GM18868 (cell line): ENCODE data around the gene NXN.
"Not testable (repeated sequence)": the region's sequence is repeated elsewhere in the genome, so short reads cannot be mapped to it uniquely, and the experiment has no call there.

Experiments
- ATAC-seq: cut with Tn5 transposase; IDR thresholded peaks from one replicate; pipeline ENCODE4 v1.9.1; 2021; ENCODE audit warnings: mild to moderate bottlenecking, moderate library complexity; ENCODE audit not compliant: unreplicated experiment

Gene NXN

DNA sequence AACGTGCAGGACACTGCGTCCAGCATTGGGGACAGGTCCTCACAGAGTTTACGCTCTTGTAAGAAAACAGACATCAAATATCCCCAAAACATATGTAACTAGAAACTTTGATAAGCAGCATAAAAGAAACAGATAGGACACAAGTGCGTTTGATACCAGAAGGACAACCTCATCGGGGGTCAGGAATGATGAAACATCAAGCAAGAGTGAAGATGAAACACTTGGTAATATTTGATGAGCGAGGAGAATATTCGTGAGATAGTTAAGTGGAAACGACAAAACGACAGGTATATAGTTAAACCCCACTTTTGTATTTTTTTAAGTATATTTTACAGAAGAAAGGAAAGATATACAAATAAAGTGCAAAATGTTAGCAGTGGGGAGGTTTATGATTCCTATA, 55.9 kb downstream of the NXN start:
- no peak for ATAC-seq

DNA sequence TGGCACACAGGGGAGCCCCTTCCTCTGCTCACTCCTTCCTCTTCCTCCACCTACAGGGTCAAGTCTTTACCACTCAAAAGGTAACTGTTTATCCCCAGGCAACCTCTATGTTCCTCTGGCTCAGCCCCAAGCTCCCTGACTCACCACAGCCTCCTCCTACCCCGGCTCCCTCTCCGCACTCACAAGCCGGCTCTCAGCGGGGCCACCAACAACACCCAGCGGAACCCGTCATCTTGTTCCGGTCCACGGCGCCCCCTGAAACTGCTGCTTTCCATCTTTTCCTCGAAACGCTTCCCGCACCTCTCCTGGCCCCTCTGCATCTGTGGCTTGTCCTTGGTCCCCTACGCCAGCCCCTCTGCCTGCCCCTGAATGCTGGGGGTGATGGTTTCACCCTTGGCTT, 58.4 kb downstream of the NXN start:
- no peak for ATAC-seq

DNA sequence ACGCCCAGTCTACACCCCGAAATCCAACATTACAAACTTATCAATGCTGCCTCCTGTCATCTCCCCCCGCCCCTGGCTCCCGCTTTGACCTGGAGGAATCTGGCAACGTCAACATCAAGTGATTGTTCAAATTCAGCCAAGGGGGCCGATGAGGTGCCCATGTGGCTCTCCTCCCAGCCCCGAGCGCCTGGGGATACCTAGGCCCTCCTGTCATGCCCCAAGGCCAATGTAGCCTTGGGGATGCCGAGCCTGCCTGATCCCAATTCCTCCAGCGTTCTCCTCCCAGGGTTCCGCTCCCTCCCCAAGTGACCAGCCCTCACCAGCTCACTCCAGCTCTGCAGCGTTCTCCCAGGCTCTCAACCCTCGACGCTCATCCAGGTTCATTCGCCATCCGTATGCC, 59.4 kb downstream of the NXN start:
- no peak for ATAC-seq

DNA sequence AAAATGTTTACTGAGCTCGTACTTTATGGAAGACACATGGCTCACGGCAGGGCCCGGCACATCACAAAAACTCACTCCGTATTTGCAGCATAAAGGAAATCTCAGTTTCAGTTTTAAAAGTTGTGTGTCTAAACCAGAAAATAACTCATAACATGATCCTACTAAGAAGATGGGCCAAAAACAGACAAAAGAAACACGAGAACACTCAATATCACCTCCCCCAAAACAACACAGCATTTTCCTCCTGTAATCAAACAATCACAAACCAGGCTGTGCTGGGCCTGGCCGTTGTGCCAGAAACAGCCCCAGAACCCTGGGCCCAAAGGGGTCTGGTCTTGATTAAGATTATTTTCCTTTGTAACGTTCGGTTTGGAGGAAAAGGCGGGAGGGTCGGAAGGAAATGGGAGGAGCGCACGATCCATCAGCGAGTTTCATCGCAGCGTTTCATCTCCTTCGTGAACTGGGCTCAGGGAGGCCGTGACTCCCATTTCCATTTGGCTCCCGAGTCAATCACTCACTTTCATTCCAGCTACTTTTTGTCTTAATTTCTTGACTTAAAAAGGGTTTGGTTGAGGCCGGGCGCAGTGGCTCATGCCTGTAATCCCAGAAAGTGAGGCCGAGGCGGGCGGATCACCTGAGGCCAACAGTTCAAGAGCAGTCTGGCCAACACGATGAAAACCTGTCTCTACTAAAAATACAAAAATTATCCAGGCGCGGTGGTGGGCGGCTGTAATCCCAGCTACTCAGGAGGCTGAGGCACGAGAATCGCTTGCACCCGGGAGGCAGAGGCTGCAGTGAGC, 61.4 kb downstream of the NXN start:
- ATAC-seq = no peak

DNA sequence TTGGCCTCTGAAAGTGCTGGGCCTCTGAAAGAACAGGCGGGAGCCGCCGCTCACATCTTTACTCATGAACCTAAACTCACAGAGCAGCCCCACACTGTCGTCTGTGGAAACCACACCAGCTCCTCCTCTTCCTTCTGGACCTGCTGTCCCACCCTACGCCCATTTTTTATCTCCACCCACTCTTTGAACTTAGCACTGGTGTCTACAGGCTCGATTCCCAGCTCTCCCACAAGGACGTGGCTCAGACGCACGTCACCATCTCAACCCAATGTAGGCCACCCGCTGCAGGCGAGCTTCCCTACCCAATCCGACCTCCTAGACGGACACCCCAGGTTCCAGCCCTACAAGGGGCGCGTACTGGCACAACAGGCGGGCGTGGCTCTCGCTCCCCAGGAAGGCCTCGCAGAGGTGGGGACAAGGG, 62.2 kb downstream of the NXN start:
- ATAC-seq = no peak

DNA sequence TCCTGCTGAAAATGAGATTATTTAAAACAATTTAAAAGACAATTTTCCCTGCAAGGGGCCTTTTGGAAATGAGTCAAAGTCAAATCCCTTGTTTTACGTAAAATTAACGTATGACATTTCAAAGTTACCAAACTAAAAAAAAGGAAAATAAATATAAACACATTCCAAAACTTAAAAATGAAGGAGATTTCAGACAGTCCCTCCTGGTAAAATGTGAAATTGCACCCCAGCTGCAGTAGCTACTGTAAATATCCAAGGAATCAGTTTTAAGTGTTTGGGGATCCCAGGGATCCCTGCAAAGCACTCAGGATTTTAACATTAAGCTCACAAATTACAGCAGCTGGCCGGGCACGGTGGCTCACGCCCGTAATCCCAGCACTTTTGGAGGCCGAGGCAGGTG, 63.3 kb downstream of the NXN start:
- ATAC-seq = no peak

DNA sequence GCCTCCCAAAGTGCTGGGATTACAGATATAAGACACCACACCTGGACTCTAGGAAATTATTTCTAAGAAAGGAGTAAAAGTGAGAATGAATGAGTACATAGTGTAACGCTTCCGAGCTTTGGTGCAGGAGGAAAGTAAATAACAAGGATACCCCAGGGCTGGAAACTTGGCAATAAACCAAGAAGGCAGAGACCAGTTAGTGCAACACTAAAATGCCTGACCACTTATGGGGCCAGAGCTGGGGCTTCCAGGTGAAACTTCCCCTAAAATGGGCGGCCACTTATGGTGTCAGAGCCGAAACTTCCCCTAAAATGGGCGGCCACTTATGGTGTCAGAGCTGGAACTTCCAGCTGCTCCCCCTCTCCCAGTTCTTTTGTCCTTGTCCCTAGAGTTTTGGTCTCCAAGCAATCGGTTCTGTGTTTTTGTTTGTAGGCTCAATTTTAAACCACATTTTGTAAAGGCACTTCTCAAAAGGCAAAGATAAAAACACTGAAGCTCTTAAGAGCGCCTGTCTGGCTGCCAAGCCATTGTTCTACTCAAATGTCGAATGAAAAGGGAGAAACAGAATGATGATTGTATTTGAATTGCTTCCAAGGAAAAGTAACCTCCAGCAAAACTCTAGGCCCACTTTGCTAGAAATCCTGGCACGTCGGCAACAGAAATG, 63.9 kb downstream of the NXN start:
- ATAC-seq = no peak

DNA sequence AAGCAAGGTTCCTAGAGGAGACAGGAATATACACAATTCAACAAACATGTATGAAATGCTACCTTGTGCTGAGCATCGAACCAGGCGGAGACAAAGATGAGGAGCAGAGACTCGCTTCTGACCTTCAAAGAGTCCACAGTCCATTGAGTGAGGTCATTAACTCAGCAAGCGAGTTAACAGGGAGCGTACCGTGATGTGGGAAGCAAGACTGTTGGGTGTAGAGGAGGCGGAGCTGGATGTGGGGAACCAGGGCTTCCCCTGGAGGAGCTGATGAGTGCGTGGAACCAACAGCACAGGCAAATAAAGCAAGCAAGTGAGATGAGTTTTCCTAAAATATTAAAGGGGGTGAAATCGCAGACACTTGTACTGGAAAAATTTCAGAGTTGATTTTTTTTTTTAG, 65.0 kb downstream of the NXN start:
- ATAC-seq = no peak

DNA sequence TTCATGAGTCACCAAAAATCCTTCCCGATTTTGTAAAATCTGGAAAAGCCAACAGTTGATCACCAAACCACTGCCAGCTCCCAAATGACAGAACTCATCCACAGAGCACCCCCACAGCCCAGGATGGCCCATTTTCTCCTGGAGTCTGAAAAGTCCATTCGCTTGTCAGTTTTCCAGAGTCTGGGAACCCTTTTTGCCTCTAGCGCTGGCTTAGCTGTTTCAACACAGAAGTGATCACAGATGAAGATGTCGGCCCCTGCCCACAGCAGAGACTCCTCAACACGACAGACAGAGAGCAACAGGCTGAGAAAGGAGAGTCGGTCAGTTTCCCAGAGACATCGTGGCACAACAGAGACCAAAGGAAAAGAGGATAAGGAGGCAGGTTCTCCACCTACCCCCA, 66.4 kb downstream of the NXN start:
- ATAC-seq = no peak

DNA sequence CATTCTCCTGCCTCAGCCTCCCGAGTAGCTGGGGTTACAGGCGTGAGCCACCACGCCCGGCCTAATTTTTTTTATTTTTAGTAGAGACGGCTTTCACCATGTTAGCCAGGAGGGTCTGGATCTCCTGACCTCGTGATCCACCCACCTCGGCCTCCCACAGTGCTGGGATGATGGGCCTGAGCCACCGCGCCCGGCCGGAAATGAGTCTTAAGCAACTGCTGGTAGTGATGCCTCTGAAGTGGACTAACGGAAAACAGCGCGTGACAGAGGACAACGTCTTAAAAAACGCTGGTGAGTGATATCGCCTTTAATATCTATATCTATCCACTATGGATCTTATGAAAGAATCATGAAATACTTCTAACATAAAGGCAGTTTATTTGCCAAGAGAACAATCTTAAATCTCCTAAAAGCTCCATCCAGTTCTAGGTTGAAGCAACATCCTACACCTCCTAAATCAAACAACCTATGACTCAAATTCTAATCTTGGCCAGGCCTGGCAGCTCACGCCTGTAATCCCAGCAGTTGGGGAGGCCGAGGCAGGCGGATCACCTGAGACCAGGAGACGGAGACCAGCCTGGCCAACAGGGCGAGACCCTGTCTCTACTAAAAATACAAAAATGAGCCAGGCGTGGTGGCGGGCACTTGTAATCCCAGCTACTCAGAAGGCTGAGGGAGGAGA, 69.8 kb downstream of the NXN start:
- ATAC-seq = no peak

DNA sequence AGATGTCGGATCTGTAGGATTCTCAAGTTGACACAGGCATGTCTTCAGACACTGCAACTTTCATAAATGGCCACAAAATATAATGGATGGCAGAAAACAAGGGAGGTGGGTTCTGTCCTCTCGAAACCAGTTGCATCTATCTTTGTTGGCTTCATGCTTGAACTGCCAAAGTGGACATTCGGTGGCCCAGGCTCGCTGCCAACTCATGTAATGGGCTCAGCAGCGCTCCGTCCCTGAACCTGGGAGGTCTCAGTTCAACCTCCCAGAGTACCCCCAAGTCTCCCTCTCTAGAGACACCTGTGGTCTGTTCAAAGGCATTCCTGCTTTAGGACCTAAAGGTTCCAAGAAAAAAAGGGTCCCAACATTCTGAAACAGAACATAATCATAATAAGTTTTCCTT, 71.9 kb downstream of the NXN start:
- ATAC-seq = no peak

DNA sequence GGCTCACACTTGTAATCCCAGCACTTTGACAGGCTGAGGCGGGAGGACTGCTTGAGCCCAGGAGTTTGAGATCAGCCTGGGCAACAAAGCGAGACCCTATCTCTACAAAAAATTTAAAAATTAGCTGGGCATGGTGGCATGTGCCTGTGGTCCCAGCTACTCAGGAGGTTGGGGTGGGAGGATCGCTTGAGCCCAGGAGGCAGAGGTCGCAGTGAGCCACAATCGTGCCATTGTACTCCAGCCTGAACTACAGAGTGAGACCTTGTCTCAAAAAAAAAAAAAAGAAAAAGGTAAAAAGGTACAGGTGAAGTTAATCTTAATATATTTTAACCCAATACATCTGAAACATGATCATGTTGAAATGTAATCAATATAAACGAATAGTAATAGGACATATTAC, 73.9 kb downstream of the NXN start:
- not testable (repeated sequence) for ATAC-seq

DNA sequence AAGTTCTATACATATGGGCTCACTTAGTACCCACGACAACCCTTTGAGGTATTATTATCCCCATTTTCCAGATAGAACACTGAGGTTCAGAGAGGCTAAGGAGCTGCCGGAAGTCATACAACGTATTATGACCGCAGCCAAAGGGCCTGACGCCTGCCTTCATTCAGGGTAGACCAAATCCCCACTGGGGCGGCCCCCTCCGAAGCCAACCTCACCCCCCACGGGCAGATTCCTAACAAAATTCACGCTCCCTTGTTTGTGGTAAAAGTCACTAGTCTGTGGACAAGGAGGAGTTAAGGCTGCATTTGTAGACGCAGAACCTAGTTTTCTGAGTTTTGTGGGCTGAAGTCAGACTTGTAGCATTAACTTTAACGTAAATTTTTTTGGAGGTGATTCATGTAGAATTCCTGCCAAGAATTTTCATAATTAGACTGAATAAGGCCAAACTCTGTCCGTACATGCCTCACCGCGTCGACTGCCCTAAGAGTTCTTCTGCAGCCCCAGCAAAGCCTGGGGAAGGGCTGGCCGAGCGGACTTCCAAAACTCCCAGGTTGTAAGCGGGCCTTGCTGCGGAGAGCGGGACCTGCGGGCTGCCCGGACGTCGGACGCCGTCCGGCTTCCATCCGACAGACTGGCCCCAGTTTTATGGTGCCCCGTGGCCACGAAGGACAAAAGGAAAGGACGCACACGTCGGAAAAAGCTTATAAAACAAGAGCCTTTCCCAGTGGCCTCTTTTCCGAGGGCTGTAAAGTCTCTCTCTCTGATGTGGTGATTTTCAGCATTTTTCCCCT, 75.7 kb downstream of the NXN start:
- ATAC-seq = no peak

DNA sequence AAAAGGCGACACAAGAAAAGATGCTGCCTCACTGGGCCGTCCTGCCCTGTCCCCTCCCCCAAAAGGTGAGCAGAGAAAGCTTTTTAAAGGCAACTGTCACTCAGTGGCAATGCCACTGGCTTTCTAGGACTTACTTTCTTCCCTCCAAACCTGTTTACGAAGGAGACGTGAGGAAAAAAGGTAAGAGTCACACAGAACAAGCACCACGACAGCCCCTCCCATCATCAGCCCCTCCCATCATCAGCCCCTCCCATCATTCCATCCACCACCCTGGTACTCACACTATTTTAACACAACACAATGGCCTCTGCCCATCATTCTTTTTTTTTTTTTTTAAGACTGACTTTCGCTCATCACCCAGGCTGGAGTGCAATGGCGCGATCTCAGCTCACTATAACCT, 77.1 kb downstream of the NXN start:
- no peak for ATAC-seq

DNA sequence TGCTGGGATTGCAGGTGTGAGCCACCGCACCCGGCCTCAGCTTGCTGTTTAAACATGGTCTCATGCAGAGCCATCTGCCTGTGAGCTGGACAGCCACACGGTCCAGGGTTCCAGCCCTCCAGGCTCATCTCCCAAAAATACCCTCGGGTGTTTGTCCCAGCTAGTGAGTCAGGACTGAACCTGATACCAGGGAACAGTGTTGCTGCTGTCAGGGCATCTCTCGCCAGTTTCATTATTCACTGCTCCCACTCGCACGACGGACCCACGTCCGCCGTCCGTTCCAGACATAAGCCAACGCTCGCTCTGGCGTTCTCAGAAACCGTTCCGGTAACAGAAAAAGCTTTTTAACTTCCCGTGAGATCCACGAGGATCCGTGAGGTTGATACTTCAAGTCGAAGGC, 77.6 kb downstream of the NXN start:
- ATAC-seq = no peak

DNA sequence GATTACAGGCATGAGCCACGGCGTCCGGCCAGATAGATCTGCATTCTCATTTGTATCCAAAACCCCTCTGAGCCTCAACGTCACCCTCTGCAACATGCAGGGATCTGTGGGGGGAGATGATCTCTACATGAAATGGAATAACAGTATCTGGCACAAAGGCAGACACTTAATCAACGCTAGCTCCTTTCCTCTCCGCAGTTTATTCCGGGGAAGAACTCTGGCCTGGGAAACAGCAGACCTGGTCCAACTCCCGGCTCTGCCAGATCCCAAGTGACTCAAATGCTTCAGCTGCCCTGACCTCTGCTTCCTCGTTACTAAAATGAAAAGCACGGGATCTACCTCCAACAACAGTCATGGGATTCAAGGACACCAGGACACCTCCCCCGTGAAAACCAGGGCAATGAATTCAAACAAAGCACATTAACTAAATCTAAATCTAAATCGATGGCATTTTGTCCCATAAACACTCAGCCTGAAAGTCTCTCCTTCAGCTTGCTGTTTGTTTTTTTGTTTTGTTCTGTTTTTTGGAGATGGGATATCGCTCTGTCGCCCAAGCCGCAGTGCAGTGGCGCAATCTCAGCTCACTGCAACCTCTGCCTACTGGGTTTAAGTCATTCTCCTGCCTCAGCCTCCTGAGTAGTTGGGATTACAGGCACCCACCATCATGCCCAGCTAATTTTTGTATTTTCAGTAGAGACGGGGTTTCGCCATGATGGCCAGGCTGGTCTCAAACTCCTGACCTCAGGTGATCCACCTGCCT, 78.2 kb downstream of the NXN start:
- no peak for ATAC-seq

DNA sequence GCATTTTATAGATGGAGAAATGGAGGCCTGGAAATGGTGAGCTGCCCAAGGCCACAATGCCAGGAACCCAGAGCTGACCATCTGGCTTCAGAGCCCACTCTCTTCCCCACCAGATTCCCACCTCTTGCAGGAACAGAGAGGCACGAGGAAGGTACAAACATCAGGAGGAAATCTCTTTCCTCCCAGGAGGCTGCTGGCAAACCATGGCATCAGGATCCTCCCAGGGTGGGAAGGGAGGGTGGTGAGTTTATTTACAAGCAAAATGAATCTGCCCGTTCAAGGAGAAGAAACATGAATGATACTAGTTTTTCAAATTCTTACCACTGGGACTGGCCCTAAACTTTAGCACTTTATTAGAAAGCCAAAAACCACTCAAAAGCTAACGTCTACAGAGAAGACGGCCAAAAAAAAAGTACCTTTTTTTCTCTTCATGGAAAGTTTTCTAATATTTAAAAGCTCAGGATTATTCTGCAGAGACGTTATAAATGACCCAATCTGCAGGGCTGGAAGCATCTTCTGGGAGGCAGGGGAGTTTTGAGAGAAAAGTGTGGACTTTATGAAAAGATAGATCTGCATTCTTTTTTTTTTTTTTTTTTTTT, 79.1 kb downstream of the NXN start:
- no peak for ATAC-seq

DNA sequence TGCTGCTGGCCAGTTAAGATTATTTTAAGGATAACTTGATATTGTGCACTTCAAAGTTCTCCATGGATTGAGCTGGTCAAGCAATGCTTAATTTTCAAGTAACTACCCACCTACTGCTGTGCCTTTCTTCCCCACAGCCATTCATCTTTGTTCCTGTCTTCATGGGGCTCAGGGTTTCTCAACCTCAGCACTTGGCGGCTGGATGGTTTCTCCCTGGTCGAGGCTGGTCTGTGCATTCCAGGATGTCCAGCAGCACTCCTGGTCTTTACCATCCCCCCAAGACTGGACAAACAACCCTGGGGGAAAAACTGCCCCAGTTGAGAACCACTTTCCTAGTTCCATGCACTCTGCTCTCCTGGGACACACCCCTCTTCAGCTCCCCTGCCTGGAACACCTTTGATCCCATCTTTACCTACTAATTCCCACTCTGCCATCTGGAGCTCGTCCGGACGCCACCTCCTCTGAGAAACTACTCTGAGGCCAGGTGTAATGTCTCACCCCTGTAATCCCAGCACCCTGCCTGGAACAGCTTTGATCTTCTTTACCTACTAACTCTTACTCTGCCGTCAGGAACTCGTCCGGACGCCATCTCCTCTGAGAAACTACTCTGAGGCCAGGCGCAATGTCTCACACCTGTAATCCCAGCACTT, 81.5 kb downstream of the NXN start:
- no peak for ATAC-seq

DNA sequence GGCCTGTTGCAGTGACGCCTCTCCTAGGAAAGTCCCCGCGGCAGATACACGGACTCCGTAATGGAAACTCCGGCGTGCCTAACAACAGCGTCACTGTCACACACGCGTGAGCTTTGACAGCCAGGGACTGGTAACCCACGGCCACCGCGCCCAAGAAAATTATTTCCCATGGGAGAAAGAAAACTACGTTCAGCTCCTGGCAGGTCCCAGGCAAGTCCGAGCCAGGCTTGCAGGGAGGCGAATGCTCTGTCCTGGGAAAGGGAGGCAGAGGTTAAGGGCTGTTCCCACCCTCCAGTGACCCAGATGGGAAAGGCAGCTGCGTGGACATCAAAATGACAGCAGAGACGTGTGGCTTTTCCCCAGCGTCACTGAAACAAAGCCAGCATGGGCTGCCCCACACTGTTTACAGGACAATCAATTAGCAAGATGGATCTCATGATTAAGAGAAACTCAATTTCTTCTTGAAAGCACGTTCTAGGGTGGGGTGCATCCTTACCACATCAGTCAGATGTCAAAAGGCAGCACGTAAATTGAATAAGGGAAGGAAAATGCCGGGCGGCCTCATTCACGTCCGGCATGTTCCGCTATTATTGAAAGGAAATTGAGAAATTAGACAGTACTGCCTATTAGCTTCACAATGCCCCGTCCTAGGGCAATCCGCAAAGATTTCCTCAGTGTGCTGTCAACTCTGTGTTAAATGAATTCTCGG, 82.5 kb downstream of the NXN start:
- ATAC-seq = no peak
